Naive thymus-derived CD4-positive, alpha-beta T cell (primary cell): Measurements from ENCODE around the gene STAU1. TPM values are rescaled to one million over a fixed set of nuclear protein-coding genes. Genes with fewer than 3 reads are reported as not detected.

ENCODE experiments used
- ATAC-seq: fragments of 150-1000 bp; cut with Tn5 transposase; 2 replicates; pipeline ENCODE4 v1.10.0; 2021; ENCODE audit warnings: mild to moderate bottlenecking, moderate library complexity
- CTCF ChIA-PET: fragments of 350-600 bp; sonication (Branson Sonifier 250); formaldehyde crosslinking; loops from one replicate; lab custom pipeline; 2021; ENCODE audit warnings: antibody characterized with exemption; lab: Charles Lee
- POLR2A ChIA-PET: fragments of 350-600 bp; sonication (Branson Sonifier 250); formaldehyde crosslinking; loops from one replicate; lab custom pipeline; 2021; ENCODE audit warnings: antibody characterized with exemption, inconsistent platforms; lab: Charles Lee
- DNase-seq, 9 donors: peaks; one replicate each; pipeline versions ENCODE4 v3.0.0 to v3.0.0-alpha.2; 2020 to 2022; ENCODE audit warnings: mixed read lengths in 1 of 9
- H3K27ac ChIP-seq: one replicate; pipeline ENCODE4 v1.7.0; 2013; ENCODE audit warnings: mild to moderate bottlenecking, low read depth, low read length, moderate library complexity
- H3K27me3 ChIP-seq, 2 donors: one replicate each; pipeline ENCODE4 v1.7.0; 2013; ENCODE audit warnings: low read length in 2 of 2, mild to moderate bottlenecking in 2 of 2, moderate library complexity in 2 of 2; ENCODE audit not compliant: control insufficient read depth in 2 of 2, insufficient read depth in 2 of 2
- H3K36me3 ChIP-seq, 3 experiments: 1 replicate in 2 of 3; 2 replicates in 1 of 3; pipeline ENCODE4 v1.7.0; 2013; ENCODE audit warnings: low read length in 3 of 3, mild to moderate bottlenecking in 3 of 3, moderate library complexity in 1 of 3; ENCODE audit not compliant: insufficient read depth in 3 of 3, control insufficient read depth in 2 of 3
- H3K4me1 ChIP-seq, 2 donors: one replicate each; pipeline ENCODE4 v1.7.0; 2013; ENCODE audit warnings: low read length in 2 of 2, mild to moderate bottlenecking in 2 of 2, moderate library complexity in 1 of 2; ENCODE audit not compliant: control insufficient read depth in 2 of 2, insufficient read depth in 2 of 2
- H3K4me3 ChIP-seq: 2 replicates; pipeline ENCODE4 v1.7.0; 2013; ENCODE audit warnings: mild to moderate bottlenecking, low read length
- H3K9me3 ChIP-seq, 3 experiments: 1 replicate in 2 of 3; 2 replicates in 1 of 3; pipeline ENCODE4 v1.7.0; 2013; ENCODE audit warnings: low read length in 3 of 3; ENCODE audit not compliant: control insufficient read depth in 2 of 3
- H3K27ac Mint-ChIP-seq, 9 donors: one replicate each; pipeline ENCODE4 v1.8.0; 2020 to 2022; ENCODE audit warnings: mixed read lengths in 9 of 9, mild to moderate bottlenecking in 8 of 9, moderate library complexity in 5 of 9, inconsistent platforms in 2 of 9
- H3K27me3 Mint-ChIP-seq, 5 donors: one replicate each; pipeline ENCODE4 v1.8.0; 2021 to 2022; ENCODE audit warnings: mixed read lengths in 5 of 5, mild to moderate bottlenecking in 1 of 5
- H3K36me3 Mint-ChIP-seq, 5 donors: one replicate each; pipeline ENCODE4 v1.8.0; 2020 to 2022; ENCODE audit warnings: mixed read lengths in 5 of 5, mild to moderate bottlenecking in 3 of 5, inconsistent platforms in 1 of 5
- H3K4me1 Mint-ChIP-seq, 7 donors: one replicate each; pipeline ENCODE4 v1.8.0; 2020 to 2022; ENCODE audit warnings: mixed read lengths in 7 of 7, mild to moderate bottlenecking in 3 of 7, inconsistent platforms in 1 of 7
- H3K4me3 Mint-ChIP-seq, 10 donors: one replicate each; pipeline ENCODE4 v1.8.0; 2020 to 2022; ENCODE audit warnings: mild to moderate bottlenecking in 10 of 10, mixed read lengths in 10 of 10, moderate library complexity in 6 of 10, inconsistent platforms in 2 of 10
- H3K9me3 Mint-ChIP-seq, 11 donors: one replicate each; pipeline ENCODE4 v1.8.0; 2020 to 2022; ENCODE audit warnings: mixed read lengths in 11 of 11, mild to moderate bottlenecking in 4 of 11, inconsistent platforms in 1 of 11, moderate library complexity in 1 of 11
- intact Hi-C, 2 donors: fragments of 100-400 bp; cut with micrococcal nuclease; formaldehyde crosslinking; loops; one replicate each; pipeline ENCODE4 v1.15.1; 2023
- polyA plus RNA-seq, 2 donors: library from polyadenylated mRNA; unstranded; fragments of 300-500 nt; fragmentation: Illumina TruSeq; gene quantifications; one replicate each; pipeline ENCODE4 v1.2.3, GENCODE V29; 2021
- total RNA-seq, 6 experiments: library from RNA in 5 of 6; stranded (reverse) in 5 of 6; gene quantifications; 1 replicate in 5 of 6; 2 replicates in 1 of 6; pipeline ENCODE4 v1.2.3 and lab custom pipeline; 2021 to 2026

STAU1 gene
- total and polyA plus RNA-seq, 7 experiments from 2014 or later: 35.8 to 56.3 (median 45.8) TPM

DNA sequence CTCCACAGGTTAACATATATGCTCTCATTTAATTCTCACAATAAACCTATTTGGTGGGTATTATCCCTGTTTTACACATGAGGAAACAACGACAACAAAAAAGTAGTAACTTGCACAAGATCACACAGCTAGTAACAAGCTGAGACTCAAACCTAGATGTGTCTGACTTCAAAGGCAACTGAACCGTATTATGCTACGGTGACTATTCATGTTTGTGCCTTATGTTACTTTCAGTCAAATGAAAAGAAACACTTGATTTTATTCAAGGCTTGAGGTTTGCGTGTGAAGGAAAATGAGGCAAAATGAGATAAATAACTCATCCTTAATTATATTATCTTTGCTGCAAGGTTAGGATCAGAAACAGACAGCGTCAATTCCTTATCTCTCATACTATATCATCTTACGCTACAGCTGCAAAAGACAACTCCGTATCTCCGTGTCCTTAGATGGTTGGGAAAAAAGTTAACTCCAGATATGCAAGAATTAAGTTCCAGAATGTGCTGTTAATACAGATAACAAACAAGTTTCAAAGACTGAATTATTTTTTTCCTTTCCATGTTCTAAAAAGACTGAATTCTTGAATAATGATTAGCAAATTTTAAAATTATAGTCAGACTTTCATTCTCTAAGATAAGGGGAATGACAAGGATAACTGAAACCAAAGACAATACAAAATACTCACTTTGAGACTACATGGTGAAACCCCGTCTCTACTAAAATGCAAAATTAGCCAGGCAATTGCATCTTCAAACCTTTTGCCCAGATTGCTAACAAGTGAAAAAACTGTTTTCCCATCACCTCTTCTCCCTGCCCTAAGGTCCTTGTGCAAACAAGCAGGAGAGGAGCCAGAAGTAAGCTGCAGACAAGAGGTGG lies 27.8 kb downstream of the STAU1 start:
- no peaks in the 10 kb centered on the region for H3K4me1 ChIP-seq
- Mint-ChIP-seq H3K27ac (peak overlapping the region in 6 of 9 donors; percentile 38 to 78 (median 50)), H3K4me3 (peak overlapping the region in 3 of 10 donors; percentile 15 to 41 (median 20)), H3K4me1 (peaks cover 25 to 57% (median 49%) of the 10 kb centered on the region in 7 donors), H3K27me3 (no peaks in the 10 kb centered on the region), H3K36me3 (peaks cover 0 to 14% (median 7%) of the 10 kb centered on the region in 5 donors), H3K9me3 (no peaks in the 10 kb centered on the region)
- no peak for ATAC-seq
- no peak overlapping the region for H3K27ac ChIP-seq
- ChIA-PET CTCF (interaction anchor here (0.6 kb wide), 1 partner anchor 19 kb away, joined by 3 read pairs; no protein-coding TSS in a partner anchor), POLR2A (no interaction called here)
- H3K27me3 ChIP-seq: no peaks in the 10 kb centered on the region
- H3K36me3 ChIP-seq: peaks cover 0 to 17% (median 0%) of the 10 kb centered on the region in 3 experiments
- DNase-seq: no peak
- no peaks in the 10 kb centered on the region for H3K9me3 ChIP-seq
- no peak overlapping the region for H3K4me3 ChIP-seq
- intact Hi-C loops: no loop called here

DNA sequence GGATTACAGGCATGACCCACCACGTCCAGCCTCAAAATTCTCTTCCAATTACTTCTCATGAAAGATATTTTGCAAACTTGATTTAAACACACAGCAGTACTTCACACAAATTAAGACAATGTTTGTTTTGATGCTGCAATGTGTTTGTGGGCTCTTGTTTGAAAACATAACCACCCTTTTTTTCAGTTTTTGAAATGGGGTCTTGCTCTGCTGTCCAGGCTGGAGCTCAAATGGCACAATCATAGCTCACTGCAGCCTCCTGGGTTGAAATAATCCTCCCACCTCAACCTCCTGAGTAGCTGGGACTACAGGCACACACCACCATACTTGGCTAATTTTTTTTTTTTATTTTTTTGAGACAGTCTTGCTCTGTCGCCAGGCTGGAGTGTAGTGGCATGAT lies 31.0 kb downstream of the STAU1 start:
- Histone ChIP-seq H3K4me3 (no peak overlapping the region), H3K27me3 (no peaks in the 10 kb centered on the region), H3K4me1 (no peaks in the 10 kb centered on the region), H3K9me3 (no peaks in the 10 kb centered on the region), H3K27ac (no peak overlapping the region), H3K36me3 (peaks cover 0 to 14% (median 0%) of the 10 kb centered on the region in 3 experiments)
- intact Hi-C loops: no loop called here
- DNase-seq (no peak), ATAC-seq (no peak)
- Mint-ChIP-seq H3K4me3 (no peak overlapping the region), H3K27ac (peak overlapping the region in 3 of 9 donors; percentile 2 to 42 (median 6)), H3K27me3 (no peaks in the 10 kb centered on the region), H3K9me3 (no peaks in the 10 kb centered on the region), H3K4me1 (peaks cover 24 to 55% (median 47%) of the 10 kb centered on the region in 7 donors), H3K36me3 (peaks cover 0 to 16% (median 9%) of the 10 kb centered on the region in 5 donors)
- ChIA-PET CTCF (no interaction called here), POLR2A (no interaction called here)

DNA sequence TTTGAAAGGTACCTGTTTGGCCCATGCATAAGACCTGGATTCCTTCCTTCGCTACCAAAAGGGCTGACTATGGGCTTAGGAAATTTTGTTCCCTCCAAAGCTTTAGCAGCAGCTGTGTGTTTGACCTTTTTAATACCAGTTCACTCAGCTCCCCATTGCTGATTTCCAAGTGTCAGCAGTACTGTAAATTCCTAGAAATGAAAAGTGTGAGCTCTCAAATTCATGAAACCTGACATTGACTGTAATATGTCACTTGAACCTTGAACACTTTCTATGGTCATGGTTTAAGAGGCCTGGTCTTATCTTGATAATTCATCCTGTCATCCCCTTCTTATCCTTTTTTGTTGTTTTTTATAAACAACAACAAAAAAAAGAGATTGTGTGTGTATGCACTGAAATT lies 31.7 kb downstream of the STAU1 start:
- ChIA-PET POLR2A (no interaction called here), CTCF (no interaction called here)
- no peaks in the 10 kb centered on the region for H3K4me1 ChIP-seq
- no peaks in the 10 kb centered on the region for H3K27me3 ChIP-seq
- H3K27ac Mint-ChIP-seq: peak overlapping the region in 1 of 9 donors; percentile 67
- intact Hi-C loops: no loop called here
- H3K4me3 Mint-ChIP-seq: no peak overlapping the region
- peaks cover 0 to 15% (median 9%) of the 10 kb centered on the region in 5 donors for H3K36me3 Mint-ChIP-seq
- H3K27ac ChIP-seq: no peak overlapping the region
- H3K9me3 ChIP-seq: no peaks in the 10 kb centered on the region
- no peak for DNase-seq
- peaks cover 0 to 21% (median 5%) of the 10 kb centered on the region in 3 experiments for H3K36me3 ChIP-seq
- no peaks in the 10 kb centered on the region for H3K27me3 Mint-ChIP-seq
- no peaks in the 10 kb centered on the region for H3K9me3 Mint-ChIP-seq
- ATAC-seq: no peak
- peaks cover 18 to 48% (median 42%) of the 10 kb centered on the region in 7 donors for H3K4me1 Mint-ChIP-seq
- H3K4me3 ChIP-seq: no peak overlapping the region

DNA sequence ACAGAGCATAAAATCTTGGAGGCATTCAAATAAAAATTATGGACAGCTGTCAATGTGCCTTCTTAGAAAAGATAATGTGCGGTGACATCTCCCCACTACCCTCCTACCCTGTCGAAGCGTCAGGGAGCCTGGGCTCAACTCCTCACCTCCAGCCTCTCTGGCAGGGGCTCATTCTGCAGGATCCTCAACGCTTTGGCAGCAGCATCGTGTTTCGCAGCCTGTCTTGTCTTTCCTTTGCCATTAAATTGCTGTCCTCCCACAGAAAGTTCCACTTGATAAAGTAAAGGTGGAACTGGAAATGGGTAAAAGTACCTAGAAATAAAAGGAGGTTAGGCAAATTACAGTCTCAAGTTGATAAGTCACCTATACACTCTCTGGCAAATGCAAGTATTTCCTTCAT lies 36.7 kb downstream of the STAU1 start:
- no peak overlapping the region for H3K4me3 ChIP-seq
- H3K27me3 Mint-ChIP-seq: no peaks in the 10 kb centered on the region
- no peaks in the 10 kb centered on the region for H3K27me3 ChIP-seq
- no peak overlapping the region for H3K4me3 Mint-ChIP-seq
- DNase-seq (no peak), ATAC-seq (no peak)
- peaks cover 0 to 1% (median 0%) of the 10 kb centered on the region in 11 donors for H3K9me3 Mint-ChIP-seq
- H3K9me3 ChIP-seq: no peaks in the 10 kb centered on the region
- H3K36me3 ChIP-seq: peaks cover 8 to 60% (median 14%) of the 10 kb centered on the region in 3 experiments
- intact Hi-C loops: no loop called here
- POLR2A ChIA-PET: interaction anchor here (1.6 kb wide), 1 partner anchor 35 kb away, joined by 3 read pairs; no protein-coding TSS in a partner anchor
- H3K27ac ChIP-seq: no peak overlapping the region
- H3K4me1 Mint-ChIP-seq: peaks cover 9 to 34% (median 24%) of the 10 kb centered on the region in 7 donors
- H3K27ac Mint-ChIP-seq: peak overlapping the region in 2 of 9 donors; percentile 28 to 31
- H3K4me1 ChIP-seq: no peaks in the 10 kb centered on the region
- H3K36me3 Mint-ChIP-seq: peaks cover 4 to 48% (median 17%) of the 10 kb centered on the region in 5 donors
- CTCF ChIA-PET: interaction anchor here (1.2 to 1.4 kb wide), 2 partner anchors 14 to 19 kb away, joined by 4 to 5 read pairs; no protein-coding TSS in a partner anchor

DNA sequence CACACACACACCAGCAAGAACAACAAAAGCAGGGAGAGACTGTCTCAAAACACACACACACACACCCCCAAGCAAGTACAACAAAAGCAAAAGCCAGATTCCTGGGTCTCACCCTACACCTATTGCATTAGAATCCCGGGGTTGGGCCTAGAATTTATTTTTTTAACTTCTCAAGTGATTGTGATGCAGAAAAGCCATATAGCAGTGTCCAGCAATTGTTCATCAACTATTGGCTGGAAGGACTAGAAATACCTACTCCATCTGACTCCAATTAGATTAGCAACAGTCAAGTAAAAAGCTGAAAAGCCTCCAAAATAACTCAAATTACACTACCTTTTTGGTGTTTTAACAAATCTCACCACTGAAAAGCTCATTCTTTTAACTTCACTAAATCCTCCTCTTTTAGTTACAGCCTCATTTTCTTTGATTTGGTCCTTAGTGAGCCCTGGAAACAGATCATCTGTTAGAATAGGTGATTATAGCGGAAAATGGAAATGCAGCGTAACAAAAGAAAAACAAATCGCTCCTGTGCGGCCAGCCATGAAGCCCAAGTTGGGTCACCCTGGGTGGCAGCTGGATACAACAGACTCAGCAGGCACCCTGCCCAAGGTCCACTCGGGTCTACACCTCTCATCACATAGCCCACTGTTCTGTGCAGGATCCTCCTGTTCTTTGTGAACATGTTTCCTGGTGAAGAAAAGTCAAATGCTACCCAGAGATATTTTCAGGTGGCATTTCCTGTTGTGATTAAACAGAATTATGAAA lies 38.7 kb downstream of the STAU1 start:
- Histone ChIP-seq H3K9me3 (no peaks in the 10 kb centered on the region), H3K27me3 (no peaks in the 10 kb centered on the region), H3K4me1 (no peaks in the 10 kb centered on the region), H3K36me3 (peaks cover 8 to 69% (median 14%) of the 10 kb centered on the region in 3 experiments), H3K4me3 (no peak overlapping the region), H3K27ac (no peak overlapping the region)
- H3K36me3 Mint-ChIP-seq: peaks cover 6 to 43% (median 13%) of the 10 kb centered on the region in 5 donors
- peaks cover 0 to 1% (median 0%) of the 10 kb centered on the region in 11 donors for H3K9me3 Mint-ChIP-seq
- ChIA-PET POLR2A (interaction anchor here (0.7 to 1.4 kb wide), 2 partner anchors 11 to 33 kb away, joined by 4 read pairs; no protein-coding TSS in a partner anchor), CTCF (interaction anchor here (1.0 to 1.3 kb wide), 2 partner anchors 68 to 69 kb away, joined by 3 to 8 read pairs; partner anchors contain the start of gene DDX27)
- peak overlapping the region in 6 of 9 donors; percentile 6 to 76 (median 40) for H3K27ac Mint-ChIP-seq
- H3K4me3 Mint-ChIP-seq: peak overlapping the region in 1 of 10 donors; percentile 38
- ATAC-seq (no peak), DNase-seq (no peak)
- peaks cover 2 to 20% (median 14%) of the 10 kb centered on the region in 7 donors for H3K4me1 Mint-ChIP-seq
- no peaks in the 10 kb centered on the region for H3K27me3 Mint-ChIP-seq
- intact Hi-C loops: no loop called here

DNA sequence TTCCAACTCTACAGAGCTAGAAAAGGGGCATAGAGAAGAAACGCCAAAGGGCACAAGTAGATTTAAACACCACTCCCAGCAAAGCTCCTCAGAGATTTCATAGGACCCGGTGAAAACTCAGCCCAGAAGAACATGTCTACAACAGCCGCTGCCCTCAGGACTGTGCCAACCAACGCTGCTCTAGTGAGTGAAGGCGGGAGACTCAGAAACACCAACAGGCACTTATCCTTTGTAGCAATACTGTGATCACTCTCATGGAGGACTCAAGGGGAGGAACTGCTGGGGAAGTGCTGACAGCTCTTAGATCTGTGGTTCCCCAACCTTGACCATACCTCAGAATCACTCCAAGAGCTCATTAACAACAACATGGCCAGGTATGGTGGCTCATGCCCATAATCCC lies 39.5 kb downstream of the STAU1 start:
- POLR2A ChIA-PET: interaction anchor here (1.4 kb wide), 1 partner anchor 10 kb away, joined by 4 read pairs; no protein-coding TSS in a partner anchor
- H3K27me3 ChIP-seq: no peaks in the 10 kb centered on the region

More for the DNA sequence above, 39.5 kb downstream of the STAU1 start:
- Mint-ChIP-seq H3K4me3 (no peak overlapping the region), H3K9me3 (peaks cover 0 to 1% (median 0%) of the 10 kb centered on the region in 11 donors), H3K27ac (peak overlapping the region in 7 of 9 donors; percentile 16 to 76 (median 42)), H3K4me1 (peaks cover 7 to 29% (median 22%) of the 10 kb centered on the region in 7 donors), H3K27me3 (no peaks in the 10 kb centered on the region), H3K36me3 (peaks cover 11 to 49% (median 18%) of the 10 kb centered on the region in 5 donors)
- intact Hi-C loops: no loop called here
- Histone ChIP-seq H3K36me3 (peaks cover 8 to 76% (median 14%) of the 10 kb centered on the region in 3 experiments), H3K4me3 (no peak overlapping the region), H3K27ac (no peak overlapping the region), H3K9me3 (no peaks in the 10 kb centered on the region), H3K4me1 (no peaks in the 10 kb centered on the region)
- CTCF ChIA-PET: interaction anchor here (1.0 to 1.3 kb wide), 2 partner anchors 69 to 70 kb away, joined by 3 to 8 read pairs; partner anchors contain the start of gene DDX27
- DNase-seq (no peak), ATAC-seq (peak; percentile 22)
